Uterus (tissue), 2 donors: ENCODE results near the gene TRIM66.

Experiments
- CTCF ChIP-seq, 4 experiments: fragments of 200-600 bp in 2 of 4; fragments of 450-650 bp in 2 of 4; sonication (generic) in 2 of 4; IDR thresholded peaks; one replicate each; pipeline ENCODE4 v1.5.1; 2016 to 2019; ENCODE audit warnings: antibody characterized with exemption in 4 of 4, mild to moderate bottlenecking in 2 of 4, moderate library complexity in 1 of 4
- POLR2A ChIP-seq, 2 donors: fragments of 450-650 bp; IDR thresholded peaks; one replicate each; pipeline ENCODE4 v1.6.1; 2016; ENCODE audit warnings: antibody characterized with exemption in 2 of 2, mild to moderate bottlenecking in 1 of 2, moderate library complexity in 1 of 2

DNA sequence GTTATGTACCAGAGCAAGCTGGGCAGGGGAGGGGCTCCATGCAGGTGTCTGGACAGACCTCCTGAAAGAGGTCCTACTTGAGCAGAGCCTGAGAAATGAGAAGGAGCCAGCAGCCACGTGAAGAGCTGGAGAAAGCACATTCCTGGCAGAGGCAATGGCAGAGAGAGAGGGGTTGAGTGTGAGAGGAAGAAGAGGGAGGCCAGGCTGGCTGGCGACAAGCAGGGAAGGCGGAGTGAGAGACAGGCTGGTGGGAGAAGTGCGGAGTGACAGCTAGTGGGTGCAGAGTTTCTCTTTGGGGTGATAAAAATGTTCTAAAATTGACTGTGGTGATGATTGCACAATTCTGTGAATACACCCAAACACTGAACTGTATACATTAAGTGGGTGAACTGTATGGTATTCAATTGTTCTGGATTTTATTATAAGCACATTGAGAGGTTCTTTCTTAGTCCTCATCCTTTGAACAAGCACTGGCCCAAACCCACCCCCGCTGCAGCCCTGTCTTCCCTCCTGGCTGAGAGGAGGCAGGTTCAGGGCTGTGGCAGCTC is 29.5 kb upstream of the TRIM66 start:
- TF ChIP-seq CTCF (IDR thresholded peaks at IDR 0.05) (no peak), POLR2A (IDR thresholded peaks at IDR 0.05) (no peak)
